ENCODE results near the gene ISCA2. TPM values are rescaled to one million over a fixed set of nuclear protein-coding genes. Genes with fewer than 3 reads are reported as not detected.

Gene ISCA2
- total RNA-seq, 3 donors from 2014 or later (not counting 1 experiment from before 2014, with no cell fraction given): 12.0 to 18.2 (median 15.3) TPM

DNA sequence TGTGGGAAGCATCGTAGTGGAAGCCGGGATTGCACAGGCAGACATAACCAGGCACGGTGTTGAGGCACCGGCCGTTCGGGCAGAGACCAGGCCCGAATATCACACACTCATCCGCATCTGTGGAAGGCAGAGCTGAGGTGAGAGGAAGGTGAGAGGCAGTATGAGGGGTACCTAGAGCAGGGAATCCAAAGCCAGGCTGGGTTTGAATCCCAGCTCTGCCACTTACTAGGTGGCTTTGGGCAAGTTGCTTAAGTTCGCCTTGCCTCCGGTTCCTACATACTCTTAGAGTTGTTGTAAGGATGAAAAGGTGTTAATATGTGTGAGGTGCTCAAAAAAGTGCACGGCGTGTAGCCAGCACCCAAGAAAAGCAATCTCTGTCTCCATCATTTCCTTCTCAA lies 10.4 kb downstream of the ISCA2 start:
- WGBS (ENCODE audit: insufficient coverage): 95% methylated on average over 12 of the region's 12 CpGs
- Histone ChIP-seq H3K4me1 (ENCODE audit: control insufficient read depth, insufficient read depth, low read length) (no peaks in the 10 kb centered on the region), H3K27me3 (ENCODE audit: control insufficient read depth, insufficient read depth, low read length) (no peaks in the 10 kb centered on the region), H3K27ac (ENCODE audit: low read length) (no peak overlapping the region), H3K9me3 (ENCODE audit: control insufficient read depth, insufficient read depth, low read length) (no peaks in the 10 kb centered on the region), H3K4me3 (ENCODE audit: low read length) (no peak overlapping the region), H3K36me3 (ENCODE audit: control insufficient read depth, insufficient read depth, low read length) (no peaks in the 10 kb centered on the region)
- intact Hi-C loops (cut with micrococcal nuclease): no loop called here
- no peak overlapping the region for H3K4me3 Mint-ChIP-seq
- H3K27ac Mint-ChIP-seq: no peak overlapping the region
- H3K9me3 Mint-ChIP-seq: no peaks in the 10 kb centered on the region
- TF ChIP-seq, protein P1, sequence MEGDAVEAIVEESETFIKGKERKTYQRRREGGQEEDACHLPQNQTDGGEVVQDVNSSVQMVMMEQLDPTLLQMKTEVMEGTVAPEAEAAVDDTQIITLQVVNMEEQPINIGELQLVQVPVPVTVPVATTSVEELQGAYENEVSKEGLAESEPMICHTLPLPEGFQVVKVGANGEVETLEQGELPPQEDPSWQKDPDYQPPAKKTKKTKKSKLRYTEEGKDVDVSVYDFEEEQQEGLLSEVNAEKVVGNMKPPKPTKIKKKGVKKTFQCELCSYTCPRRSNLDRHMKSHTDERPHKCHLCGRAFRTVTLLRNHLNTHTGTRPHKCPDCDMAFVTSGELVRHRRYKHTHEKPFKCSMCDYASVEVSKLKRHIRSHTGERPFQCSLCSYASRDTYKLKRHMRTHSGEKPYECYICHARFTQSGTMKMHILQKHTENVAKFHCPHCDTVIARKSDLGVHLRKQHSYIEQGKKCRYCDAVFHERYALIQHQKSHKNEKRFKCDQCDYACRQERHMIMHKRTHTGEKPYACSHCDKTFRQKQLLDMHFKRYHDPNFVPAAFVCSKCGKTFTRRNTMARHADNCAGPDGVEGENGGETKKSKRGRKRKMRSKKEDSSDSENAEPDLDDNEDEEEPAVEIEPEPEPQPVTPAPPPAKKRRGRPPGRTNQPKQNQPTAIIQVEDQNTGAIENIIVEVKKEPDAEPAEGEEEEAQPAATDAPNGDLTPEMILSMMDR (IDR thresholded peaks at IDR 0.05): no peak
- H3K27me3 Mint-ChIP-seq (ENCODE audit: low read depth in 2 of 2): no peaks in the 10 kb centered on the region
- H3K36me3 Mint-ChIP-seq: no peaks in the 10 kb centered on the region
- DNase-seq (no peak), ATAC-seq (no peak)
- H3K4me1 Mint-ChIP-seq: peaks cover 0 to 8% of the 10 kb centered on the region in 2 donors

DNA sequence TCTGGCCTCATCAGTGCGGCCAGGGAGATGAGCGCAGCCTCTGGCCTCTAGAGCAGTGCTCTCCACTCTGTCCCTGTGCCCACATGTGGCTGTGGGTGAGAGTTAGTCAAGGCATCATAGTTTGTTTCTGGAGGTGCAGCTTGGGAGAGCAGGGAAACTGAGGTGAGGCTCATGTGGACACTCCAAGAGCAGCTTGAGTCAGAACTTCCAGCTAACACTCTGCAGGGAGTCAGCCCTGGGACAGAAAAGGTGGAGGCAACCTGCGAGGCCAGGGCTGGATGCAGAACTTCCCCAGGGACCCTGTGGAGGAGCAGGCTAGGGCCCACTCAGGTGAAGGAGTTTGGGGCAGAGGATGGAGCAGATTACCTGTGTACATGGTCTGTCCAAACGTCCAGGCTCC lies 10.8 kb downstream of the ISCA2 start:
- Histone ChIP-seq H3K36me3 (ENCODE audit: control insufficient read depth, insufficient read depth, low read length) (no peaks in the 10 kb centered on the region), H3K4me1 (ENCODE audit: control insufficient read depth, insufficient read depth, low read length) (no peaks in the 10 kb centered on the region), H3K27me3 (ENCODE audit: control insufficient read depth, insufficient read depth, low read length) (no peaks in the 10 kb centered on the region), H3K9me3 (ENCODE audit: control insufficient read depth, insufficient read depth, low read length) (no peaks in the 10 kb centered on the region), H3K27ac (ENCODE audit: low read length) (no peak overlapping the region), H3K4me3 (ENCODE audit: low read length) (no peak overlapping the region)
- TF ChIP-seq, protein P1 (IDR thresholded peaks at IDR 0.05): no peak
- no peaks in the 10 kb centered on the region for H3K27me3 Mint-ChIP-seq (ENCODE audit: low read depth in 2 of 2)
- intact Hi-C loops (cut with micrococcal nuclease): no loop called here
- H3K4me3 Mint-ChIP-seq: no peak overlapping the region
- DNase-seq (no peak), ATAC-seq (no peak)
- WGBS (ENCODE audit: insufficient coverage): 90% methylated on average over 4 of the region's 4 CpGs
- no peak overlapping the region for H3K27ac Mint-ChIP-seq
- H3K9me3 Mint-ChIP-seq: no peaks in the 10 kb centered on the region
- peaks cover 0 to 8% of the 10 kb centered on the region in 2 donors for H3K4me1 Mint-ChIP-seq
- no peaks in the 10 kb centered on the region for H3K36me3 Mint-ChIP-seq

DNA sequence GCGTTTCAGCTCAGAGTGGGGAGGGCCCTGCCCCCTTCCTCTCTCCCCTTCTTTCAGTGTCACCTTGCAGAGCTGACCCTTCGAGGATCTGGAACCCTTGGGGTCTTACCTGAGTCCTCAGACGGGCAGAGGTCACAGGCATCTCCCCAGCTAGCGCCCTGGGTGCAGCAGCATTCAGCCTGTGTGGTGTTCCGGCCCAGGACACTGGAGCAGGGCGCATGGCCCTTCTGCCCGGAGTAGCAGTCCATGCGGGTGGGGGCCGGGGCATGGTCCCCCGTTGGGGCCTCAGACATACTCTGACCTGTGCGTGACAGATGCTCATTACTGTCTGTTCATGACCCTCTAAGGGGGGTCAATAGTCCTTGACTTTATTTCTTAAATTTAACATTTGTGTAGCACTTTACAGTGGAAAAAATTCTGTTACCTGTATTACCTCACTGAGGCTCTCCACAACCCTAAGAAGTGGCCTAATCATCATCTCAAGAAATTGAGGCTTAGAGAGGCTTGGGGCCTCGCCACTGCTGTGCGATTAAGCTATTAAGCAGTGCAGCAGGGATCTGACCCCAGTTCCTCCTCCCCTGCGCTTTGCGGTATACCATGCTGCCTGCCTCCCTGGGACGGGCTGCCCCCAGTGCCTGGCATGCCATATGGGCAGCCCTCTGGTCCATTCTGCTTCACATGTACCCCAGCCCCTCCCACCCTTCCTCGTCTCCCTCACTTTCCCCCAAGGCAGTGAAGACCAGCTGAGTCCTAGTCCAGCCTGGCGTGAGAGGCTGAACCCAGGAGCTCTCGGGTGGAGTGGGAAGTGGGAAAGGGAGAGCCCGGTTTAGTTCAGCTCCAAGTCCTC lies 11.5 kb downstream of the ISCA2 start:
- H3K4me3 Mint-ChIP-seq: no peak overlapping the region
- TF ChIP-seq, protein P1 (IDR thresholded peaks at IDR 0.05): no peak
- intact Hi-C loops (cut with micrococcal nuclease): no loop called here
- H3K4me1 Mint-ChIP-seq: peaks cover 0 to 8% of the 10 kb centered on the region in 2 donors
- 91% methylated on average over 20 of the region's 20 CpGs for WGBS (ENCODE audit: insufficient coverage)
- DNase-seq (no peak), ATAC-seq (no peak)
- H3K9me3 Mint-ChIP-seq: no peaks in the 10 kb centered on the region
- no peaks in the 10 kb centered on the region for H3K27me3 ChIP-seq (ENCODE audit: control insufficient read depth, insufficient read depth, low read length)
- H3K4me3 ChIP-seq (ENCODE audit: low read length): no peak overlapping the region
- no peaks in the 10 kb centered on the region for H3K36me3 ChIP-seq (ENCODE audit: control insufficient read depth, insufficient read depth, low read length)
- no peaks in the 10 kb centered on the region for H3K36me3 Mint-ChIP-seq
- no peak overlapping the region for H3K27ac ChIP-seq (ENCODE audit: low read length)
- no peak overlapping the region for H3K27ac Mint-ChIP-seq
- H3K9me3 ChIP-seq (ENCODE audit: control insufficient read depth, insufficient read depth, low read length): no peaks in the 10 kb centered on the region
- no peaks in the 10 kb centered on the region for H3K4me1 ChIP-seq (ENCODE audit: control insufficient read depth, insufficient read depth, low read length)
- no peaks in the 10 kb centered on the region for H3K27me3 Mint-ChIP-seq (ENCODE audit: low read depth in 2 of 2)
